ENCODE measurements around the gene METAP2.

METAP2 gene

DNA sequence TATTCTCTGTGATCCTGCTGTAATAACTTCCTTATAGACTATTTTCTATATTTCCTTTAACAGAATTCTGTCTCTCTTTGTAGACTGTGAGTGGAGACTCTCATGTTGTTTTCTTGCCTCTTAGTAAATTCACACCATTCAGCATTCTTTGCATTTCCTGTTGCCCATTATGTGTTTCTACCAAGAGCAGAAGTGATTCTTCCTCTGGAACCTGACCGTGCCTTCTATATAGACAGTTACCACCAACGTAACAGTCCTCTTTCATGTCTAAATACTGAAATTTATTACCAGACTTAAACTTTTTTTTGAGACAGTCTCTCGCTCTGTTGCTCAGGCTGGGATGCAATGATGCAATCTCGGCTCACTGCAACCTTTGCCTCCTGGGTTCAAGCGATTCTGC is 31.1 kb downstream of the METAP2 start:
- TF ChIP-seq CTCF (IDR thresholded peaks at IDR 0.05): no peak
- Histone ChIP-seq H3K4me1 (ENCODE audit: control insufficient read depth in 1 of 2, insufficient read depth in 1 of 2, low read depth in 1 of 2, low read length in 1 of 2) (no peaks in the 10 kb centered on the region), H3K27me3 (no peaks in the 10 kb centered on the region), H3K4me3 (ENCODE audit: low read depth in 1 of 2, low read length in 1 of 2) (no peak overlapping the region), H3K27ac (no peak overlapping the region), H3K9me3 (no peaks in the 10 kb centered on the region), H3K36me3 (peaks cover 59% of the 10 kb centered on the region)

DNA sequence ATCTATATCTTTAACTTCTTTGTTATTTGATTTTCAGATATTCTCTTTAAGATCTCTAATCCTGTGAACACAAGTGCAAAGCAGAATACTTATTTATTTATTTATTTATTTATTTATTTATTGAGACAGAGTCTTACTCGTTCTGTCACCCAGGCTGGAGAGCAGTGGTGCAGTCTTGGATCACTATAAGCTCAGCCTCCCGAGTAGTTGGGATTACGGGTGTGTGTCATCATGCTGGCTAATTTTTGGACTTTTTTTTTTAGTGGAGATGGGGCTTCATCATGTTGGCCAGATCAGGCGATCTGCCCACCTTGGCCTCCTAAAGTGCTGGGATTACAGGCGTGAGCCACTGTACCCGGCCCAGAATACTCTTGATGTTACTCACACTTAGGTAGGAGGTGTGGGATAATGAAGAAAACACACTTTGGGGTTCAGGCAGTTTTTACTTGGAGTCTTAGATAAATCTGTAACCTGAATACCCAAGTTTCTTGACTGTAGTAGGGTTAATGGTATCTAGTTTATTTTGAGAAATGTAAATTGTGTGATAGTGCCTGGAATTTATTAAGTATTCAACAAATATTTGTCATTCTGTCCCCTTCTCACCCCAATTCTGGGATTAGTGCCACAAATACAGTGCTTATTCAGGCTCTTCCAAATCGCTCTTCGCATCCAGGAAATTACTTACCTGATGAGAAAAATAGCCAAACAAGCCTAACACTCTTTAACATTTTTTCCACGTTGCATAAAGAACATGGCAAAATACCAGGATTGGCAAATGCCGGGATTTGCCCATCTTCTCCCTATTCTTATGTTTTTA is 33.0 kb downstream of the METAP2 start:
- Histone ChIP-seq H3K27ac (no peak overlapping the region), H3K27me3 (no peaks in the 10 kb centered on the region), H3K4me3 (ENCODE audit: low read depth in 1 of 2, low read length in 1 of 2) (no peak overlapping the region), H3K4me1 (ENCODE audit: control insufficient read depth in 1 of 2, insufficient read depth in 1 of 2, low read depth in 1 of 2, low read length in 1 of 2) (no peaks in the 10 kb centered on the region), H3K36me3 (peaks cover 66% of the 10 kb centered on the region), H3K9me3 (no peaks in the 10 kb centered on the region)
- no peak for TF ChIP-seq CTCF (IDR thresholded peaks at IDR 0.05)

- H3K4me3 ChIP-seq (ENCODE audit: low read depth in 1 of 2, low read length in 1 of 2): no peak overlapping the region
- H3K27me3 ChIP-seq: no peaks in the 10 kb centered on the region
- peaks cover 80% of the 10 kb centered on the region for H3K36me3 ChIP-seq
- H3K9me3 ChIP-seq: no peaks in the 10 kb centered on the region
- H3K27ac ChIP-seq: no peak overlapping the region
- TF ChIP-seq CTCF (IDR thresholded peaks at IDR 0.05): no peak
- no peaks in the 10 kb centered on the region for H3K4me1 ChIP-seq (ENCODE audit: control insufficient read depth in 1 of 2, insufficient read depth in 1 of 2, low read depth in 1 of 2, low read length in 1 of 2)
Measured at GRCh38 chr12:95509300-95509699, 35.3 kb downstream of the METAP2 start.

- Histone ChIP-seq H3K27me3 (no peaks in the 10 kb centered on the region), H3K36me3 (peaks cover 60% of the 10 kb centered on the region), H3K4me1 (ENCODE audit: control insufficient read depth in 1 of 2, insufficient read depth in 1 of 2, low read depth in 1 of 2, low read length in 1 of 2) (no peaks in the 10 kb centered on the region), H3K27ac (no peak overlapping the region), H3K9me3 (no peaks in the 10 kb centered on the region), H3K4me3 (ENCODE audit: low read depth in 1 of 2, low read length in 1 of 2) (no peak overlapping the region)
- no peak for TF ChIP-seq CTCF (IDR thresholded peaks at IDR 0.05)
Measured at GRCh38 chr12:95511977-95512376, 38.0 kb downstream of the METAP2 start.

DNA sequence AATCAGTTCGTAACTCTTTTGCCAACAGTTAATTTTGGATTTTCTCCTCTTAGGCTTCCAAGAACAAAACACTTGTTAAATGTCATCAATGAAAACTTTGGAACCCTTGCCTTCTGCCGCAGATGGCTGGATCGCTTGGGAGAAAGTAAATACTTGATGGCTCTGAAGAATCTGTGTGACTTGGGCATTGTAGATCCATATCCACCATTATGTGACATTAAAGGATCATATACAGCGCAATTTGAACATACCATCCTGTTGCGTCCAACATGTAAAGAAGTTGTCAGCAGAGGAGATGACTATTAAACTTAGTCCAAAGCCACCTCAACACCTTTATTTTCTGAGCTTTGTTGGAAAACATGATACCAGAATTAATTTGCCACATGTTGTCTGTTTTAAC is 39.6 kb downstream of the METAP2 start:
- H3K9me3 ChIP-seq: no peaks in the 10 kb centered on the region
- no peaks in the 10 kb centered on the region for H3K27me3 ChIP-seq
- H3K4me3 ChIP-seq (ENCODE audit: low read depth in 1 of 2, low read length in 1 of 2): no peak overlapping the region
- no peaks in the 10 kb centered on the region for H3K4me1 ChIP-seq (ENCODE audit: control insufficient read depth in 1 of 2, insufficient read depth in 1 of 2, low read depth in 1 of 2, low read length in 1 of 2)
- H3K27ac ChIP-seq: no peak overlapping the region
- peaks cover 49% of the 10 kb centered on the region for H3K36me3 ChIP-seq
- TF ChIP-seq CTCF (IDR thresholded peaks at IDR 0.05): no peak
